AG04449 (cell line): ENCODE measurements around the gene IQCM.
"Not testable (repeated sequence)": the region's sequence is repeated elsewhere in the genome, so short reads cannot be mapped to it uniquely, and the experiment has no call there.

Experiments
- CTCF ChIA-PET: fragments of 350-600 bp; formaldehyde crosslinking; extraction: SDS; loops from one replicate; lab custom pipeline; 2021; ENCODE audit warnings: antibody characterized with exemption; lab: Yijun Ruan, JAX
- POLR2A ChIA-PET: fragments of 400-600, 350-600 bp; formaldehyde crosslinking; extraction: SDS; loops from one replicate; lab custom pipeline; 2020; ENCODE audit warnings: antibody characterized with exemption, inconsistent platforms; lab: Yijun Ruan, JAX
- DNase-seq: peaks from one replicate; pipeline ENCODE4 v3.0.0-alpha.2; 2010; ENCODE audit warnings: low read depth, low spot score
- H3K4me3 ChIP-seq: 2 replicates; pipeline ENCODE4 v1.5.1; 2011; ENCODE audit warnings: low read depth, mild to moderate bottlenecking, control low read depth, low read length
- CTCF ChIP-seq: IDR thresholded peaks from one replicate; pipeline ENCODE4 v1.5.1; 2011; ENCODE audit warnings: mild to moderate bottlenecking, moderate library complexity, low read length, control low read depth, inconsistent platforms; ENCODE audit not compliant: insufficient read depth; ENCODE audit errors: missing control alignments

IQCM gene

GRCh38 chr4:149523039-149523438, 292.6 kb downstream of the IQCM start:
- ChIA-PET POLR2A (no interaction called here), CTCF (no interaction called here)
- no peak for DNase-seq
- no peak for TF ChIP-seq CTCF
- H3K4me3 ChIP-seq = no peak overlapping the region

DNA sequence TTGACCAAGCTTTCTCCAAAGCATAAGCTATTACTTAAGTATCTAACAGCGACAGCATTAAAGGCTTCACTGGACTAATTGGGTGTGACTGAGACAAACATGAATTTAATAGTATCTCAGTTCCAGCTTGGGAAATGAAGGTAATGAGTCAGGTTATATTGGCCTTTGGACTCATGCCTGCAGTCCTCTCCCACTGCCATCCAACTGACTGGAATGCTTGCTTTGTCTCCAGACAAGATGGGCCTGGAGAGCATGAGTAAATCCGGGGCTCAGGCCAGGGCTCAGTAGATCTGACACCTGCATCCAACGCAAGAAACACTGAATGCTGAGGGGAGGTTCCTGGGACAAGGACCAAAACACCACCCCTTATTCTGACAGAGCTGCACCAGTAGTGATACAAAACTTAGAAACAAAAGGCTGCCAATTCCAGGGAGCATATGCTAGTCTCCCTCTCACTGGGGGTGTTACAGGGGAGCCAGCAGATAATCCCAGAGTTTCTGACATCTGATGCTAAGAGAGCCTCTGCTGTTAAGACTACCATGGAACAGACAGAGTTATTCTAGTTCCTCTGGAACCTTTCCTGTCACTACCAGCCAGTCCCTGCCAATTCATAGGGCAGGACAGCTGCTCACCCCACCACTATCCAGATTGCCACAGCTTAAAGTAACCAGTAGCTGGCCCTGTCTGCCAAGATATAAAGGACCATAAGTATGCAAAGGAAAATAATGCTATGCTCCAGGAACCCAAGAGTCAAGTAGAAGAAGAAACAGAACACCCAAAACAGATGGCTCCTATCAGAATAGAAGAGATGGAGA, 293.8 kb downstream of the IQCM start:
- H3K4me3 ChIP-seq = no peak overlapping the region
- no peak for TF ChIP-seq CTCF
- ChIA-PET CTCF (interaction anchor here (1.0 to 1.6 kb wide), 2 partner anchors 147 to 376 kb away, joined by 3 read pairs; no protein-coding TSS in a partner anchor), POLR2A (no interaction called here)
- DNase-seq = no peak

- ChIA-PET POLR2A (no interaction called here), CTCF (no interaction called here)
- no peak for TF ChIP-seq CTCF
- DNase-seq = no peak
- no peak overlapping the region for H3K4me3 ChIP-seq
Observed at GRCh38 chr4:149518471-149518870, 297.2 kb downstream of the IQCM start.

DNA sequence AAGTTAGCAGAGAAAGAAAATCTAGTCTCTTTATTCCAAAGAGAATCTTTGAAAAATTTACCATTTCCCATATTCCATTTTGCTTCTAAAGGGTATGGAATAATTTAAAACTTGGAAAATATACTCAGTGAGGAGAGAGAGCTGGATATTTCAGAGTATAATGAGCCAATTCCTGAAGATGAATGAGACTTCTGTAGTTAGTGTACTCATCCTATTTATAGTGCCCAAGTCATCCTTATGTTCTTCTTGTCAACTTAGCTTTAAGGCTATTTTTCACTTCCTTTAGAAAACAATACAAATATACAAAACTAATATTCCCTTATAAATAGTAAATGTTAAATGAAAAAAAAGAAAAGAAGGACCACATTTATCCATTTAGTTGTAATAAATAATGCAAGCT, 302.6 kb downstream of the IQCM start:
- ChIA-PET POLR2A (no interaction called here), CTCF (no interaction called here)
- H3K4me3 ChIP-seq = no peak overlapping the region
- DNase-seq = no peak
- no peak for TF ChIP-seq CTCF

- H3K4me3 ChIP-seq = no peak overlapping the region
- ChIA-PET POLR2A (no interaction called here), CTCF (no interaction called here)
- no peak for DNase-seq
- TF ChIP-seq CTCF = no peak
Observed at GRCh38 chr4:149512501-149512900, 303.1 kb downstream of the IQCM start.

DNA sequence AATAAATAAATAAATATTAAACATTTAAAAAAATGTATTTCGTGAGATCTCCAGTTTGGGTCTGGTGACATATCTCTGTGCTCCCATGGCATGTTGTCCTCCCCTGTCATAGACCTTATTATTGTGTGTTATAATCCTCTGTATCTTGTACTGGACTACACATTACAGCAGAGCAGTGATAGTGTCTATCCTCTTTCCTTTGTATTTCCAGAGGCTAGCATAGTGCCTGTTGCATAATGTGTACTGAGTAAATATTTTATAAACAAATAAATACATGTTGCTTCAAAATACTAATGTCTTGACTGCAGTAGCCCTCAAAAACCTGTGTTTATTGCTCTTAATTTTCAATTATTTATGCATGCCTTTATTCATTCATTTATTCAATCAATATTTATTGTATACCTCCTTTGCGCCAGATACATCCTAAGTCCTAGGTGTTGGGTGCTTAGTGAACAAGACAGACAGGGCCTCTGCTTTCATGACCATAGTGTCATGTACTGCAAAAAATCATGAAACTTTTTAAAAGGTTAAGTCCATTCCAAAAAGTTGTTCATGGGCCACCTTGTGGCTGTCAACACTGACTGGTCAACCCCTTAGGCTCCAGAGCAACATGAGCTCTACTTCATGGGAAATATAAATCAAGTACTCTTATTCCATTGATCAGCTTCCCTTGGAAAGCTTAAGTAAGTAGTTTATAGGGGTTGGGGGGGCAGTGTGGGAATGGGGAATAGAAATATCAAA, 303.9 kb downstream of the IQCM start:
- POLR2A ChIA-PET = no interaction called here
- CTCF ChIA-PET = no interaction called here
- H3K4me3 ChIP-seq = no peak overlapping the region
- no peak for TF ChIP-seq CTCF
- no peak for DNase-seq

DNA sequence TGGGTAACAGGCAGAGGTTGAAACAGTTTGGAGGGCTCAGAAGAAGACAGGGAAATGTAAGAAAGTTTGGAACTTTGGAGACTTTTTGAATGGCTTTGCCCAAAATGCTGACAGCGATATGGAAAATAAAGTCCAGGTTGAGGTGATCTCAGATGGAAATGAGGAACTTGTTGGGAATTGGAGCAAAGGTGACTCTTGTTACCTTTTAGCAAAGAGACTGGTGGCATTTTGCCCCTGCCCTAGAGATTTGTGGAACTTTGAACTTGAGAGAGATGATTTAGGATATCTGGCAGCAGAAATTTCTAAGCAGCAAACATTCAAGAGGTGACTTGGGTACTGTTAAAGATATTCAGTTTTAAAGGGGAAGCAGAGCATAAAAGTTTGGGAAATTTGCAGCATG, 308.3 kb downstream of the IQCM start:
- H3K4me3 ChIP-seq, DNase-seq, CTCF ChIA-PET, POLR2A ChIA-PET: not testable (repeated sequence)
